ENCODE measurements around the gene KCNJ6.
"Not testable (repeated sequence)": the region's sequence is repeated elsewhere in the genome, so short reads cannot be mapped to it uniquely, and the experiment has no call there.

The KCNJ6 gene

DNA sequence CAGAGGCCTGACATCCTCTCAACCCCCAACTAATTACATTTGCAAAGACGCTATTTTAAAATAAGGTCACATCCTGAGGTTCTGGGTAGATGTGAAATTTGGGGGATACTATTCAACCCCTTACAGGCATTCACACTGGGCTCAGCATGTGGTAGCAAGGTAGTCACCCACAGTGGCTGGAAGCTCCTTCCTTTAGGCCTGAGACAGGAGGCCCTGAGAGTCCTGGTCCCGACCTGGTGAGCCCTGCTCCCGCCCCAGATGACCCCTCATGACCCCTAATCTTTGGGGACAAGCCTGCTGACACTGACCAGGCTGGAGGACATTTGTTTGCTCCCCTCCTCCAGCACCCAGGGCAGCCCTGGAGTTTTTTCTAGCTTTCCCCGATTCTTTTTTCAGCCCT lies 323.8 kb downstream of the KCNJ6 start:
- DNase-seq: no peak

DNA sequence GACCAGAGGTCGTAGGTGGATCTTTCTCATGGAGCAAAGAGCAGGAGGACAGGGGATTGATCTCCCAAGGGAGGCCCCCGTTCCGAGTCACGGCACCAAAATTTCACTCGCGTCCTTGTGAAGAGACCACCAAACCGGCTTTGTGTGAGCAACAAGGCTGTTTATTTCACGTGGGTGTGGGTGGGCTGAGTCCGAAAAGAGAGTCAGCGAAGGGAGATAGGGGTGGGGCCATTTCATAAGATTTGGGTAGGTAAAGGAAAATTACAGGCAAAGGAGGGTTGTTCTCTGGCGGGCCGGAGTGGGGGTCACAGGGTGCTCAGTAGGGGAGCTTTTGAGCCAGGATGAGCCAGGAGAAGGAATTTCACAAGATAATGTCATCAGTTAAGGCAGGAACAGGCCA lies 324.3 kb downstream of the KCNJ6 start:
- not testable (repeated sequence) for DNase-seq

DNA sequence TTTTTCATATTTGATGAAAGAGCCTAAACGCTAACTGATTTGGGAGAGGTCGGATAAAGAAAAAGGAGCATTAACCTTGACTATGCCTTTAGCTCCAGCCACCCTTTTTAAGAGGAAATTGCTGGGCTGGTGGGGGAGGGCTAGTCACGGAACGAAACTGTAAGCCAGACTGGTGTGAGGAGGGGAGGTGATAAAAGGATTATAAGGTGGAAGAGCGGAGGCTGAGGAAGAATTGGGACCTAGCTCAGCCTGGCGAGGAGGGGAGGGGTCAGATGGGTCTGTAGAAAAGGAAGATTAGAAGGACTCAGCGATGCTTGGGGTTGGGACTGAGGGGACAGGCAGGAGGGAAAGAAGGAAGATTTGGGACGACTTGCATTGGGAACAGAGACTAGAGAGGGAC lies 325.4 kb downstream of the KCNJ6 start:
- not testable (repeated sequence) for DNase-seq

DNA sequence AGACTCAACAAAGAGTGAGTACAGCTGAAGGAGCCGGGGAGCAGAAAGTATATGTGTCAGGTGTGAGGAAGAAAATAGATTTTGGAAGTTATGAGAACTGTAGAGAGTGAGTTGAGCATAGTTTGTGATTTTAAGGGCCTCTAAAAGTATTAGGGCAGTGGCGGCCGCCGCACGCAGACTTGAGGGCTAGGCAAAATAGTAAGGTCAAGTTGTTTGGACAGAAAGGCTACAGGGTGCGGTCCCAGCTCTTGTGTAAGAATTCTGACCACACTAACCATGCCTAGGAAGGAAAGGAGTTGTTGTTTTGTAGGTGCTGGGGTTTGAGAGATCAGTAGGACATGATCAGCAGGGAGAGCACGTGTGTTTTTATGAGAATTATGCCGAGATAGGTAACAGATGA lies 327.6 kb downstream of the KCNJ6 start:
- not testable (repeated sequence) for DNase-seq

DNA sequence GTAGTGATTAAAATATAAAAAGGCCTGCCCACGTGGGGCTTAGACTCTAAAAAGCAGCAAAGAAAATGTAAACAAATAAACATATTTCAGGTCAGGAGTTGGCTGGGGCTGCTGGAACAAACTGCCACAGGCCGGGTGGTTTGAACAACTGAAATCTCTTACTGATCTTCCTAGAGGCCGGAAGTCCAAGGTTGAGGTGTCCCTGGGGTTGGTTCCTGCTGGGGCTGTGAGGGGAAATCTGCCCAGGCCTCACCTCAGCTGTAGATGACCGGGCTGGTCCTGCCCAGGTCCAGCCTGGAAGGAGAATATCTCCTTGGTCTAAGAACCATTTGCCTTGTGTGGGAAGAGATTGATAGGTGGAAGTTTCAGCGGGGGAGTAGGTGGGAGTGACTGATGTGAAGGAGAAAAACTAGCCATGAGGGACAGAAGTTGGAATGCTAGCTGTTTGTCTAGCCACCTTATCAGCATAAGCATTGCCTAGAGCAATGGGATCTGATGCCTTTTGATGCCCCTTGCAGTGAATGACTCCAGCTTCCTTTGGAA lies 328.6 kb downstream of the KCNJ6 start:
- no peak for DNase-seq

DNA sequence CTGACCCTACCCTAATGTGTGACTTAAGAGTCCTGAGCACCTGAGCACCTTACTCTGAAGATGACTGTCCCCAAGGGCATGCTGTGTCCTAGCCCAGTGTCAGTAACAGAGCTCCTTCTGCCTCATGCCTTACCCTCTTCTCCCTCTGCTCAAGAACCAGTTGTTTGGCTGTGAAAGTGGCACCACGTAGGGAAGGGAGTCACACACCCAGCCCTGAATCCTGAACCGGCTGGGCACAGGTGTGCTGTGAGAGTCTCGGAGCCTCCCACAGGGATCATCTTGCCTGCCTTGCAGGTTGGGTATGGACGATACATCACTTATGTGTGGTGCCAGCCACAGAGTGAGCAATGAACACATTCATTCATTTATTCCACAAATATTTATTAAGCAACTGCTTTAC lies 329.1 kb downstream of the KCNJ6 start:
- DNase-seq: no peak

DNA sequence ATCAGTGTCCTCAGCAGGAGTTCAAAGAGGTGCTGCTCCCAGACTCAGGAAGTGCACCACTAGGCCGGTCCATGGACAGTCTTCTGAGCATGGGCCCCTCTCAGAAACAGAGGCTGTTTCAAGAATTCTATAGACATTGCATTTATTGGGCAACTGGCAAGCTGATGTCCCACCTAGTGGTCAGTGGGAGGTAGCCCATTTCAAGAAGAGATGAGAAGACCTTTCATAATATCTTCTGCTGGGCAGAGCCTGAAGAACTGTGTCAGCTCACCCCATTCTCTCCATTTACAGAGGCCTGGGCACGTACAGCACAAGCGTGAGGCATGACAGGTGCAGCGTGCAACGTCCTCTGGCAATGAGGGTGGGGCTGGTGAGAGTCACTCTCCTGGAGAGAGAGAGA lies 333.7 kb downstream of the KCNJ6 start:
- no peak for DNase-seq

DNA sequence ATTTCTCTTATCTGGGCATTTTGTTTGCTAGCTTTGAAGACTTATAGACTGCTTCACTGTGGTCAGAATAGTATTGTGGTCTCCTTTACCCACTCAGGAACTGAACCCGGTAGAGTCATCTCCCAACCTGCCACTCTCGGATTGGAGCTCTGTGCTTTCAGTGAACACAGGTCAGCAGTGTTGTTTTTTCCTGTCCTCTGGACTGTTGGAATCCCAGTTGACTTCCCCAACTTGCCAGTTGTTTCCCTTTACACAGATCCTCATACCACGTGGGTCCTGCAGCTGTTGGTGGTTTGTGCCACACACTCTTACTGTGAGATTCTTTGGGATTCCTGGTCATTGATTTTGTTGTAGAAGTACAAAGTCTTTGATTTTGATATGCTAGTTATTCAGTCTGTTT lies 335.6 kb downstream of the KCNJ6 start:
- DNase-seq: no peak

DNA sequence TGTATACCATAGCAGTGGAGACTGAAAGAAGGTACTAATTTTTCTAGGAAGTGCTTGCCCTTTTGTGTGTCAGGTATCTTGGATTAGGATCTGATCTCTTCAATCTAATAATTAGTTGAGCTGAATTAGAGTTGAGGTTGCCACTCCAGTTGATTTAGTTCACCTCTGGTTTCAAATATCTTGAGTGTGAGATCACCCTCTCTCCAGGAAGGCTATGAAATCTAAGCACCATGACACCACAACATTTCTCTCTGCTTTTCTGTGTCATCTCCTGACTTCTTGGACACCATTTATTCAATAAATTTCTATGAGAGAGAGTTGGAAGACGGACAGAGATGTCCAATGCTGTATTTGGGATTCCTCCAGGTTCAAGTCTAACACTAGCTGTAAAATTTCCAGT lies 336.9 kb downstream of the KCNJ6 start:
- no peak for DNase-seq

DNA sequence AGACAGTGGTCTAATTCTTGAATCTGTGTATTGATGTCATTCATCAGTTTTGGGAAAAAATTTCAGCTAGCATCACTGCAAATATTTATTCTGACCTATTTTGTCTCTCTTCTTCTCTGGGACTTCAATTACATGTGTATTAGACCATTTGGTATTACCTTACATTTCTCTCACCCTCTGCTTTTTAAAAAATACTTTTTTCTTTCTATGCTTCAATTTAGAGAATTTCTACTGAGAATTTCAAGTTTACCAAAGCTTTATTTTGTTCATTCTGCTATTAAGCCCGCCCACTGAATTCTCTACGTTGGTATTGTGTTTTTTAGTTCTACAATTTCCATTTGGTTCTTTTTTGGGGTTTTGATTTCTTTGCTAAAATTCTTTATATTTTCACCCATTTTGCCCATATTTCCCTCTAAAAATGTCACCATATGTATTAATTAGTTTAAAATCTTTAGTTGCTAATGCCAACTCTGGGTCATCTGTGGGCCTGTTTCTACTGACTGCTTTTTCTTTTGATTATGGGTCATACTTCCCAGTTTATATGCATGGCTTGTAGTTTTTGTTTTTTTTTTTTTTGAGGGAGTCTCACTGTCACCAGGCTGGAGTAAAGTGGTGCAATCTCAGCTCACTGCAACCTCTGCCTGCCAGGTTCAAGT lies 337.7 kb downstream of the KCNJ6 start:
- DNase-seq: no peak

DNA sequence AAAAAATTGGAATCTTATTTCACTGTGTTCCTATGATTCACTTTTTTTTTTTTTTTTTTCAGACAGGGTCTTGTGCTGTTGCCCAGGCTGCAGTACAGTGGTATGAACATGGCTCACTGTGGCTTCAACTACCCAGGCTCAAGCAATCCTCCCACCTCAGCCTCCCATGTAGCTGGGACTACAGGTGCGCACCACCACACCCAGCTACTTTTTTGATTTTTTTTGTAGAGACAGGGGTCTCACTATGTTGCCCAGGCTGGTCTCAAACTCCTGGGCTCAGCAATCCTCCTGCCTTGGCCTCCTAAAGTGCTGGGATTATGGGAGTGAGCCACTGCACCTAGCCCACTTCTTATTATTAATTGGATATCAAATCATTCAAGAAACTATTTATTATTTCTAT lies 339.3 kb downstream of the KCNJ6 start:
- not testable (repeated sequence) for DNase-seq

DNA sequence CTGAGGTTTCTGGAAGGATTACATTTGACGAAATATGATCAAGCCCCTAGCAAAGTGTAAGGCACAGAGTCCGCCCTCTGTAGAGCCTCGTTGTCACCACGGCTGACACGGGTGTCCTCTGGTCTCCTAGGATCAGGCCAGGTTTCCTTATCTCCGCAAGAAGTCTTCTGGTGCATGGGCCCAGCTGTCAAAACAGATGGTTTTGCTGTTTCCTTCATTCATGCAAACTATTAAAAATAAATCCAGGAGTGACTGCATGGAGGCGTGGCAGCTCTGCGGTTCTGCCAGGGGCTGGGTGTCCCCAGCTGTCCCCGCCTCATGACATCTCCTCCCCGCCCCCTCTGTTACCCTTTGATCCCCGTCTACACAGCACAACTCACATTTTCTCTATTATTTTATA lies 340.7 kb downstream of the KCNJ6 start:
- no peak for DNase-seq

DNA sequence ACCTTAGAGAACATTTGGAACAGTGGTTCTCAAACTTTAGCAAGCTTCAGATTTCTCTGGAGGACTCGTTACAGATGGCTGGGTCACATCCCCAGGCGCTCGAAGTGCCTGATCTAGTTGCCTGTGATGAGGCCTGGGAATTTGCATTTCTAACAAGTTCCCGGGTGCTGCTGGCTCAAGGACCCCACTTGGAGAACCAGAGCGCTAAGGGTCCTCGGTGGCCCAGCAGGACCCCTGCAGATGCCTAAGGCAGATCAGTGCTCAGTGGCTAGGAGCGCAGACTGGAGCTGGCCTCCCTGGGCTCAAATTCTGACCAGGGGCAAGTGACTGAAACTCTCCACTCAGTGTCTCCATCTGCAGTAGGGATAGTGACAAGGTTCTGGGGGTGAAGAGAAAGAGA lies 341.5 kb downstream of the KCNJ6 start:
- DNase-seq: no peak

DNA sequence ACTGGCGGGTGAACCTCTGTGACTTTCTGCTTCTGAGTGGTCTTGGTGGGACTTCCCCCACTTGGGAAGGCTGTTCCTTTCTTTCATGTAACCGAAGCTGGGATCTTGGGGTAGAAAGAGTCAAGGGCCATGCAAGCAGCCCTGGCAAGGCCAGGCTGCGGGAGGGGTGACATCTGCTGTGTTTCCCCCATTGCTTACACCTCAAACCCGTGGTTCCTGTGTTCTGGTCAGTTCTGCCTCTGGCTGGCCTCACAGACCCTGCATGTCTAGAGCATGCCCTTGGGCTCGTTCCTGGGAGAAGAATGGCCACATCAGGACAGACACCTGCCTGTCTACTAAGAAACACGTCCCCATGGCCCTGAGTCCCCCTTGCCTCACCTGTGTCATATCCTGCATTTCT lies 341.9 kb downstream of the KCNJ6 start:
- DNase-seq: no peak

DNA sequence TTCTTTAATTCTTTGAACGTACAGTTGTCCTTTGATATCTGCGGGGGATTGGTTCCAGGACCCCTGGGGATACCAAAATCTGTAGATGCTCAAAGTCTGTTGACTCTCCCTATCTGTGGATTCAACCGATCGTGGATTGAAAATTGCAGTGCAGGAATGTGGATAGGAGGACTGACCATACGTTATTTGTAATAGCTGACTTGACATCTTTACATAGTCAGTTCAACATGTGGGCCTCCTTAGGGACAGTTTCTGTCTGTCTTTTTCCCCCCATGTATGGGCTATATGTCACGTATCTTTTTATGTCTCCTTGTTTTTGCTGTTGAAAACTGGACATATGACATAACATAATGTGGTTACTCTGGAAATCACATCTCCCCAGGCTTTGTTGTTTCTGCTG lies 344.8 kb downstream of the KCNJ6 start:
- no peak for DNase-seq

DNA sequence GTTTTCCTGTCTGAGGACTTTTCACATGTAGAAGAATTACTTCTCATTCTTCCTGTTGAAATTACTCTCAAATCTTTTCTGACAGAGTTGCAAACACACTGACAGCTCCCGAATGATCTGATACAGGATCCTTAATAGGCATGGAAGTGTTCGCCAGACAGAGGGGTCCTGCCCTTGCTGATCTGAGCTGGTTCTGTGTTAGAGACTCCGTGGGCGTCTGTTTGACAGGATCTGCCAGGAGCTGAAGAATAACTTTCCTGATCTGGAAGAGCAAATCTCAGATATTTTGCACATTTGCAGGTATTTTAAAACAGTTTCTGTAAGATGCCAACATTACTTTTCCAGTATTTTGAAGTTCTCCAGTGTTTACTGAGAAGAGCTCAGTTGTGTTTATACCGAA lies 347.3 kb downstream of the KCNJ6 start:
- no peak for DNase-seq

DNA sequence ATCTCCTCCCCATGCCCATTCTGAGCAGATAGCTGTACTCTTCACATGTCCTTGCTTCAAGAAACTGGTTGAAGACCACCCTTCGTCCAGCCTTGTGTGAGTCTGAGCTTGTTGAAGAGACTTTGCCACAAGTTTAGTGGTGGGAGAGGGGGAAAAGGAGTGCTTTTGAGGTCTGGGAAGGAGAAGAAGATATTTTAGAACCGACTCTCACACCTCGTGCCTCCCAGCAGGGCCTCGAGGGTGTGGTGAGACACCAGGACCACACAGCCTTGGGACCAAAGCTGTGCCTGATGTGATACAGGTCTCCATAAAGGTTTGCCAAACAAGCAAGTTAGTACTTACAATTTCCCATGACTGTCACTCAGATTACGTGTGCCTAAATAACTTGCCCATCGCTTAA lies 347.8 kb downstream of the KCNJ6 start:
- DNase-seq: no peak

DNA sequence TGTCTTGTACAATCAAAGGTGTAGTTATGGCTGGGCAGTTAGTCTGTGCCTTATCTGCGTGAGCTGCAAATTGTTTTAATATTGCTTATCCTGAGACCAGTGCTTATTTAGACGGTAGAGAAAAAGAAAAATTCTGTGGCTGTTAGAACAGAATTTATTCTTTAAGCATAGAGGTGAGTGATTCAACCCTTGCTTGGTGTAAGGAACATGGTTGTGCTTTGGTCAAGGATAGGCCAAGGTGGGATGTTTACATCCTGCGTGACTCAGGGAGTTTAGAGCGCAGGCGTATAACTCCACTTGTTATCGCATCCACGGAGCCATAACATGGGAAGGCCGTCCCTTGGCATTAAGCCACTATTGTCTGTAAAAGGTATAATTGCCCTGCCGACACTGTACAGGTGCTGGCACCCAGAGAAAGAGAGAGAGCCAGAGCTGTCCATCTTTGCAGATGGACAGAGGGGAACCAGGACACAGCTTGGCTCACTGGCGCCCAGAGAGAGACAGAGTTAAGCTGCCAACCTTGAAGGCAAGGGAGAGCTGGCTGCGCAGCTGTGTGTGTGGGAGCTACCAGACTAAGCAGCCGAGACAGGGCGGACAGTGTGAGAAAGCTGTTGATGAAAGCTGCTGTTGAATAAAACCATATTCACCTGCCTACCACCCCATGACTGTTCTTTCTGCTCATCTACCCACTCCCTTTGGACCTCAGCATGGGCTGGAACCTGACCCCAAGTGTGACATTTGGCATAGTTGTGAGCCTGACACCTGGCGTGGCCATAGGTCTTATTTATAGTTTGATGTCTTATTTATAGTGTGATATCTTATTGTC lies 349.3 kb downstream of the KCNJ6 start:
- DNase-seq: no peak

DNA sequence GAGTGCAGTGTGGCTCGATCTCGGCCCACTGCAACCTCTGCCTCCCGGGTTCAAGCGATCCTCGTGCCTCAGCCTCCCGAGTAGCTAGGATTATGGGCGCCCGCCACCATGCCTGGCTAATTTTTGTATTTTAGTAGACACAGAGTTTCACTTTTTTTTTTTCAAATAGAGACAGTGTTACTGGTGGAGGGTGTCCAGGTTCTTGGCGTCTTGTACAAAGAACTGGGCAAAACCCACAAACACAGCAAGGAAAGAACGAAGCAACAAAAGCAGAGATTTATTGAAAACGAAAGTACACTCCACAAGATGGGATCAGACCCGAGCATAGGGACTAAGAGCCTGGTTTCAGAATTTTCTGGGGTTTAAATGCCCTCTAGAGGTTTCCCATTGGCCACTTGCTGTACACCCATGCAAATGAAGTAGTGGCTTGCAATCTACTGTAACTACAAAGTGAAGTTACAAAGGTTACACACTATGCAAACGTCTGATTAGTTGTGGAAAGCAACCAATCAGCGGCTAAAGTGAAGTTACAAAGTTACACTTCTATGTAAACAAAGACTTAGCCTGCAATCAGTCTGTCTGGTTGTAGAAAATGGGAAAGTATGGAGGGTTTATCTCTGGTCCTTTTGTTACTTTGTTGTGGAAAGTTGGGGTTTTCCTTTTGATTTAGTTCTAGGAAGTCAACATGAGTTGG lies 350.6 kb downstream of the KCNJ6 start:
- no peak for DNase-seq

DNA sequence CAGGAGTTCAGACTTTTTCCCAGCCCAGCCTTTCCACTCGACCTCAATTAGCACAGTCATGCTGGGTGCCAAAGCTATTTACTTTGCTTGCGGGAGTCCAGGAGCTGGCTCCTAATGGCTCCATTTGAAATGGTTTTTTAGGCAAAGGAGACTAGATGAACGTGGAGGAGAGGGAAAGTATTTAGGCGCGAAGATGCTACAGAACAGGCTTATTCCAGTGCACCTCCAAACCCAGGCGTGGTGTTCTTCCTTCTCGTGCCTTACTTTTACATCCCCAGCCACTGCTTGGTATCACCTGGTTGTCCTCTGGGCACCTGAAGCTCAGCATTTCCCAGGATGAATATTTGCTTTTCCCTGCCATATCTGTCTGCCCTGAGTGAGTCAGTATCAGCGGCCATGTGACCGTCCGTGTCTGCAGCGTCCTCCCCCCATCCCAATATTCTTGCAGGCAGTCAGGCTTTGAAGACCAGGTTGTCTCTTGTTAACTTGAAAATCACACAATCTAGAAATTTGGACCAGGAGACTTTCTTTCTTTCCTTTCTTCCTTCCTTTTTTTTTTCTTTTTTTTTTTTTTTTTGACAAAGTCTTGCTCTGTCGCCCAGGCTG lies 351.2 kb downstream of the KCNJ6 start:
- no peak for DNase-seq

DNA sequence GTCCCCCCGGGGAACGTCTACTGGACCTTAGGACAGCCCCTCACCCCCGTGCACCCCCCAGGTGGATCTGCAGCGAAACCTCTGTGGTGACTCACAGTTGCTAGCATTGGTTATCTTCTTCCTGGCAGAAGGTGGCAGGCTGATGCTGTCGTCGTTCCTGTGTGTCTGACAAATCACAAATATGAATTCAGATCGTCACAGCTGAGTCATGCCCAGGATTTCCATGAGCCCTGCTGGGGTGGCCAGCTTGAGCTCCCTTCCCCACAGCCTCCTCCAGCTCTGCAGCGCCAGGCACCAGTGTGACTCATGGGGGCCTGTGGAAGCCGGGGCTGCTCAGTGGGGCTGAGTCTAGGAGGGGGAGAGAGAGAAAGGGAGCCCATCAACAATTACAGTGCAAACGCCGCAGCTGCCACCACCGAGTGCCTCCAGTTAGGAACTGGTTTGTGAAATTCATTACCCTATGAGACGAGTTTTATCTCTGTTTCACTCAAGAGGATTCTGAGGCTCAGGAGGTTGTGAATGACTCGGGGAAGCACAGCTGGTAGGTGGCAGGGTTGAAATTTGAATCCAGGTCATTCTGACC lies 351.8 kb downstream of the KCNJ6 start:
- DNase-seq: peak; percentile 85 to 90

DNA sequence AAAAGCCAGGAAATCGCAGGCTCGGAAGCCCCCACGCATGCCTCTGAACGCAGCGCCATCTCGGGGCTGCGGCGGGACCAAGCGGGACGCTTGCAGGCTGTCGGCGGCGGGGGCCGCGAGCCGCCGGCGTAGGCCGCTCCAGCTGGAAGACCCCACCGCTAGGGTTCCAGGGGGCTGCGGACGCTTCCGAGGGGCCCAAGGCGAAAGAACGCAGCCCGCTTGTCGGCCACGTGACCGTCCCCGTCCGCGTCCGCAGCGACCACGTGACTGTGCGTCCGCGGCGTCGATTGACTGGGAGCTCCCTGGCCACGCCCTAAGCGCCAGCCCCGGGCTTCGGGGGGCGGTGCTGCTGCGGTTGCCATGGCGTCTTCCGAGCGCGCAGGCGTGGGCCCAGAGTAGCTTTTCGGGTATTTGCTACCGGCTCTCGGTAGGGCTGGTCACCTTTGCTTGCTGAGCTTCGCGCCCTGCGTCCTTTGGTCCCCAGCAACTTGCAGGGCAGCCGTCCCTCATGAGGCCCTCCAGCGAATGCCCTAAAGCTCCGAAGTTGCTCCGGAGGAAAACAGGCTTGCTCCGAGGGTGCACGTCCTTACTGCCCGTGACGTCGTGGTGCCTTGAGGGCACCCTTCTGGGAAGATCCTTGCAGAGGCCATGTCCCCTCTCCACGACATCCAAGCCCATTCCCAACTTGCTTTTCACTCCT lies 352.5 kb downstream of the KCNJ6 start:
- DNase-seq: peak; percentile 88 to 89

Measured in activated CD4-positive, alpha-beta T cell treated with anti-CD3 and anti-CD28 coated beads, Interleukin-2, amount 50 U/mL, for 48 hours (primary cell).